IMR-90 (cell line): Measurements from ENCODE around the gene SYCN. TPM values are rescaled to one million over a fixed set of nuclear protein-coding genes. Genes with fewer than 3 reads are reported as not detected.

Experiments
- ATAC-seq: fragments of 200-7000 bp; cut with Tn5 transposase; 2 replicates; pipeline ENCODE4 v1.9.1; 2020; ENCODE audit warnings: low read depth, mild to moderate bottlenecking, moderate library complexity
- BruUV-seq: library from RNA; stranded (reverse); fragments of 400-500 nt; replicated peaks from 2 replicates; lab custom pipeline; 2021; lab: Mats Ljungman, UMichigan
- CTCF ChIA-PET: fragments of 300-600 bp; formaldehyde crosslinking; extraction: SDS; loops from one replicate; lab custom pipeline; 2021; ENCODE audit warnings: antibody characterized with exemption; lab: Yijun Ruan, JAX
- POLR2A ChIA-PET: fragments of 300-600 bp; sonication (Branson Sonifier 250); formaldehyde crosslinking; loops from one replicate; lab custom pipeline; 2022; ENCODE audit warnings: antibody characterized with exemption; ENCODE audit not compliant: unreplicated experiment; lab: Charles Lee
- DNase-seq: peaks from one replicate; pipeline ENCODE4 v3.0.0; 2013
- H2AFZ ChIP-seq: replicated peaks from 2 replicates; pipeline ENCODE3; 2013; ENCODE audit warnings: low read length, mild to moderate bottlenecking; ENCODE audit not compliant: poor library complexity
- H2AK5ac ChIP-seq: 2 replicates; pipeline ENCODE4 v1.6.1; 2013; ENCODE audit warnings: low read depth, low read length, inconsistent platforms
- H2AK9ac ChIP-seq: replicated peaks from 2 replicates; pipeline ENCODE3; 2013; ENCODE audit warnings: mild to moderate bottlenecking, low read depth, low read length, moderate library complexity; ENCODE audit not compliant: poor library complexity
- H2BK120ac ChIP-seq: 2 replicates; pipeline ENCODE4 v1.6.1; 2013; ENCODE audit warnings: low read depth, low read length, inconsistent platforms
- H2BK15ac ChIP-seq: 3 replicates; pipeline ENCODE4 v1.6.1; 2013; ENCODE audit warnings: low read depth, low read length, inconsistent platforms
- H2BK20ac ChIP-seq: 2 replicates; pipeline ENCODE4 v1.6.1; 2013; ENCODE audit warnings: low read depth, mild to moderate bottlenecking, inconsistent platforms, low read length, moderate library complexity
- H2BK5ac ChIP-seq: 2 replicates; pipeline ENCODE4 v1.6.1; 2013; ENCODE audit warnings: mild to moderate bottlenecking, low read depth, low read length, inconsistent platforms; ENCODE audit not compliant: poor library complexity, severe bottlenecking
- H3K14ac ChIP-seq: replicated peaks from 2 replicates; pipeline ENCODE4 v1.6.1; 2013; ENCODE audit warnings: low read depth, low read length, inconsistent platforms
- H3K18ac ChIP-seq: 2 replicates; pipeline ENCODE4 v1.6.1; 2013; ENCODE audit warnings: low read depth, low read length, control low read depth
- H3K23ac ChIP-seq: 2 replicates; pipeline ENCODE4 v1.6.1; 2013; ENCODE audit warnings: low read depth, low read length, inconsistent platforms
- H3K27ac ChIP-seq: 2 replicates; pipeline ENCODE4 v1.5.1; 2013; ENCODE audit warnings: mild to moderate bottlenecking, control low read depth, low read length; ENCODE audit not compliant: insufficient read depth
- H3K27me3 ChIP-seq: 2 replicates; pipeline ENCODE4 v1.6.1; 2013; ENCODE audit warnings: low read length; ENCODE audit not compliant: control insufficient read depth, insufficient read depth
- H3K36me3 ChIP-seq: 2 replicates; pipeline ENCODE4 v1.6.1; 2013; ENCODE audit warnings: low read length, mixed read lengths; ENCODE audit not compliant: control insufficient read depth, insufficient read depth
- H3K4ac ChIP-seq: 2 replicates; pipeline ENCODE4 v1.6.1; 2013; ENCODE audit warnings: low read depth, low read length, inconsistent platforms
- H3K4me1 ChIP-seq: 2 replicates; pipeline ENCODE4 v1.6.1; 2013; ENCODE audit warnings: low read length, mixed read lengths; ENCODE audit not compliant: control insufficient read depth, insufficient read depth
- H3K4me2 ChIP-seq: 2 replicates; pipeline ENCODE4 v1.6.1; 2013; ENCODE audit warnings: low read depth, mild to moderate bottlenecking, control low read depth, low read length, moderate library complexity
- H3K4me3 ChIP-seq: 2 replicates; pipeline ENCODE4 v1.5.1; 2013; ENCODE audit warnings: low read depth, mild to moderate bottlenecking, control low read depth, low read length, moderate library complexity; ENCODE audit not compliant: insufficient read depth
- H3K56ac ChIP-seq: 2 replicates; pipeline ENCODE4 v1.6.1; 2013; ENCODE audit warnings: low read length, inconsistent platforms; ENCODE audit not compliant: insufficient read depth; ENCODE audit errors: extremely low read depth
- H3K79me1 ChIP-seq, 2 experiments: 2 replicates each; pipeline ENCODE4 v1.6.1; 2013; ENCODE audit warnings: low read length in 2 of 2, inconsistent platforms in 1 of 2, low read depth in 1 of 2
- H3K9ac ChIP-seq: 2 replicates; pipeline ENCODE4 v1.6.1; 2013; ENCODE audit warnings: low read depth, low read length, control low read depth
- H3K9me1 ChIP-seq: 2 replicates; pipeline ENCODE4 v1.6.1; 2013; ENCODE audit warnings: low read length, inconsistent platforms; ENCODE audit not compliant: insufficient read depth
- H3K9me3 ChIP-seq: 2 replicates; pipeline ENCODE4 v1.6.1; 2013; ENCODE audit warnings: low read length; ENCODE audit not compliant: control insufficient read depth, insufficient read depth
- H4K20me1 ChIP-seq: 2 replicates; pipeline ENCODE4 v1.6.1; 2013; ENCODE audit warnings: low read length, inconsistent platforms; ENCODE audit not compliant: insufficient read depth
- H4K5ac ChIP-seq: 2 replicates; pipeline ENCODE4 v1.6.1; 2013; ENCODE audit warnings: mild to moderate bottlenecking, low read depth, low read length, control low read depth
- H4K8ac ChIP-seq, 2 experiments: 2 replicates each; pipeline ENCODE4 v1.6.1; 2013; ENCODE audit warnings: low read depth in 2 of 2, low read length in 2 of 2, control low read depth in 1 of 2, inconsistent platforms in 1 of 2
- H4K91ac ChIP-seq: 2 replicates; pipeline ENCODE4 v1.6.1; 2013; ENCODE audit warnings: low read depth, low read length, inconsistent platforms; ENCODE audit not compliant: insufficient read depth
- CEBPB ChIP-seq: IDR thresholded peaks from 2 replicates; pipeline ENCODE4 v1.6.1; 2012; ENCODE audit warnings: low read depth, low read length, improper control_type of control experiment
- CHD1 ChIP-seq: IDR thresholded peaks from 2 replicates; pipeline ENCODE4 v1.6.1; 2012; ENCODE audit warnings: low read depth, low read length, improper control_type of control experiment
- CTCF ChIP-seq: conservative IDR thresholded peaks from 2 replicates; pipeline ENCODE4 v1.5.1; 2012; ENCODE audit warnings: mild to moderate bottlenecking, low read depth, low read length, improper control_type of control experiment
- MXI1 ChIP-seq: IDR thresholded peaks from 2 replicates; pipeline ENCODE4 v1.6.1; 2012; ENCODE audit warnings: low read depth, mild to moderate bottlenecking, low read length, moderate library complexity, borderline replicate concordance
- SMC3 ChIP-seq: fragments of 150-350 bp; IDR thresholded peaks from 2 replicates; pipeline ENCODE4 v1.6.1; 2016; ENCODE audit warnings: low read depth, mild to moderate bottlenecking, antibody characterized with exemption, low read length, moderate library complexity
- USF2 ChIP-seq: fragments of 150-350 bp; IDR thresholded peaks from 2 replicates; pipeline ENCODE4 v1.6.1; 2017; ENCODE audit warnings: mild to moderate bottlenecking, antibody characterized with exemption, low read length, low read depth
- WGBS, 2 experiments: methylation state at CpG; one replicate each; pipeline versions ENCODE4 v1.1.5 to v1.1.7; 2013; ENCODE audit warnings: missing lambda C conversion rate in 2 of 2; ENCODE audit not compliant: insufficient read length in 1 of 2; ENCODE audit errors: extremely low coverage in 2 of 2; 5-methylcytosine and 5-hydroxymethylcytosine counted together
- dilution Hi-C: fragments of 300-500 bp; cut with HindIII; formaldehyde crosslinking; loops from one replicate; pipeline ENCODE4 v1.14.3; 2018; ENCODE audit warnings: low sequenced_read_pairs; ENCODE audit not compliant: unreplicated experiment
- in situ Hi-C: fragments of 300-500 bp; cut with MboI; formaldehyde crosslinking; loops from 3 replicates; pipeline ENCODE4 v1.14.3; 2019; ENCODE audit warnings: low sequenced_read_pairs, inconsistent platforms, mixed read lengths
- intact Hi-C: fragments of 100-400 bp; cut with micrococcal nuclease; formaldehyde crosslinking; loops from 2 replicates; pipeline ENCODE4 v1.10.0; 2022
- polyA plus RNA-seq, 3 experiments: library from polyadenylated mRNA; depleted of rRNA; stranded (reverse); fragments of >200 nt; gene quantifications; 2 replicates each; pipeline ENCODE4 v1.2.3, GENCODE V29; 2012; ENCODE audit warnings: low replicate concordance in 1 of 3
- total RNA-seq: library from RNA; depleted of rRNA; stranded (reverse); fragments of >200 nt; gene quantifications from 2 replicates; pipeline ENCODE4 v1.2.3, GENCODE V29; 2012

Gene SYCN
- total and polyA plus RNA-seq, 2 of the 4 experiments (the other 2 are of a cell fraction) = not detected

DNA sequence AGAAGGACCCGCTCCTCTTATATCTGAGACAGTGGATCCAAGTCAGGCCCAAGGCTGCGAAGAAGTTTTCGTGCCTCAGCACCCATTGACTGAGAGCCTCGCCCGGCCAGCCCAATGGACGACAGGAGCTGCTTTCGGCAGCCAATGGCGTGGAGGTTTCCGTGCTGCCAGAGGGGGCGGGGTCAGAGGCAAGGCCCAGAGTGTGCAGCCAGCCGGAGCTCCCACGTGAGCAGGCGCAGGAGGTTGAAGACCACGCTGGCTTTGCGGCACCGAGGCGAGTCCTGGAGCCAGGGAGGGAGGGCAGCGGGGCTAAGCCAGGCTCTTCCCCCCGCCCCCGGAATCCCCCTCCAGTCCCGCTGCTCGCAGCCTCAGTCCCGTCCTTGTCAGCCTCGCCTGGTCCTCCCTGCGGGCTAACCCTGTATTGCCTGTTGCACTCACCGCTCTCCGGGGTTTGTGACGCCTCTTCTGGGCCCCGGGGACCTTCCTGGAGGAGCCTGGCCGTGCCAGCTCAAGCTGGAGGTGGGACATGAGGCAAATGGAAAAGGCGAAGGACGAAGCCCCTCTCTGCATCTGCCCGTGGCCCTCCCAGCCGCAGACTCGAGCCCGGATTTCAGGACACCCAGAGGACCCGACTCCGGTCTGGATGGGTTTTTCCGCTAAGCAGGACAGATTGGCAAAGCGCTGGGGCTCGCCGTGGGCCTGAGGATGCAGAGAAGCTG lies 43.0 kb upstream of the SYCN start:
- H4K8ac ChIP-seq = no peak overlapping the region
- no peak for DNase-seq
- no peak overlapping the region for H3K4me2 ChIP-seq
- no peaks in the 10 kb centered on the region for H4K20me1 ChIP-seq
- H4K91ac ChIP-seq = no peak overlapping the region
- ChIA-PET CTCF (interaction anchor here (0.5 kb wide), 1 partner anchor 1980 kb away, joined by 3 read pairs; no protein-coding TSS in a partner anchor), POLR2A (no interaction called here)
- dilution Hi-C loops = no loop called here
- no peak overlapping the region for H3K18ac ChIP-seq
- no peak for TF ChIP-seq CHD1
- TF ChIP-seq CEBPB = no peak
- no peak for TF ChIP-seq CTCF
- no peak for TF ChIP-seq MXI1
- no peak for TF ChIP-seq USF2
- no peak for TF ChIP-seq SMC3
- no peak overlapping the region for H3K4me3 ChIP-seq
- no peak overlapping the region for H2BK15ac ChIP-seq
- no peak overlapping the region for H4K5ac ChIP-seq
- H3K9ac ChIP-seq = no peak overlapping the region
- H3K27me3 ChIP-seq = peaks cover 42% of the 10 kb centered on the region
- H3K4me1 ChIP-seq = no peaks in the 10 kb centered on the region
- H2AFZ ChIP-seq = peak overlapping the region; percentile 7
- H3K14ac ChIP-seq = no peak overlapping the region
- peak; percentile 56 for ATAC-seq
- no peak overlapping the region for H2AK9ac ChIP-seq
- H3K27ac ChIP-seq = no peak overlapping the region
- H3K23ac ChIP-seq = no peak overlapping the region
- BruUV-seq = no TSS peak
- in situ Hi-C loops = no loop called here
- no peak overlapping the region for H2BK20ac ChIP-seq
- no peaks in the 10 kb centered on the region for H3K36me3 ChIP-seq
- intact Hi-C loops = no loop called here
- no peak overlapping the region for H3K56ac ChIP-seq
- H2BK5ac ChIP-seq = no peak overlapping the region
- WGBS, 2 experiments = 21% methylated on average over 25 of the region's 42 CpGs; no CpG with 5 or more reads in 1 of the 2 experiments
- H3K9me1 ChIP-seq = no peaks in the 10 kb centered on the region
- no peaks in the 10 kb centered on the region for H3K79me1 ChIP-seq
- no peak overlapping the region for H3K4ac ChIP-seq
- peaks cover 2% of the 10 kb centered on the region; the same call in 1 of the 2 replicates for H3K9me3 ChIP-seq
- no peak overlapping the region for H2BK120ac ChIP-seq
- H2AK5ac ChIP-seq = no peak overlapping the region
